ENCODE results near the gene KNCN. TPM values are rescaled to one million over a fixed set of nuclear protein-coding genes. Genes with fewer than 3 reads are reported as not detected.

The KNCN gene
- total RNA-seq, 1 experiment from 2014 or later: not detected

- Mint-ChIP-seq H3K27ac (ENCODE audit: unreplicated experiment) (no peak overlapping the region), H3K27me3 (ENCODE audit: unreplicated experiment) (no peaks in the 10 kb centered on the region), H3K4me1 (ENCODE audit: low read depth, unreplicated experiment) (peaks cover 8% of the 10 kb centered on the region), H3K9me3 (ENCODE audit: low read depth, unreplicated experiment) (no peaks in the 10 kb centered on the region), H3K4me3 (ENCODE audit: low read depth, unreplicated experiment) (no peak overlapping the region), H3K36me3 (ENCODE audit: insufficient read depth, unreplicated experiment) (no peaks in the 10 kb centered on the region)
- CTCF ChIA-PET: no interaction called here
- TF ChIP-seq CTCF (IDR thresholded peaks at IDR 0.05; ENCODE audit: unreplicated experiment): no peak
- DNase-seq: no peak
- BruUV-seq (replicated peaks): no TSS peak
- intact Hi-C loops (cut with micrococcal nuclease; ENCODE audit: unreplicated experiment): no loop called here
Measured at GRCh38 chr1:46510998-46511365, 40.5 kb downstream of the KNCN start.

DNA sequence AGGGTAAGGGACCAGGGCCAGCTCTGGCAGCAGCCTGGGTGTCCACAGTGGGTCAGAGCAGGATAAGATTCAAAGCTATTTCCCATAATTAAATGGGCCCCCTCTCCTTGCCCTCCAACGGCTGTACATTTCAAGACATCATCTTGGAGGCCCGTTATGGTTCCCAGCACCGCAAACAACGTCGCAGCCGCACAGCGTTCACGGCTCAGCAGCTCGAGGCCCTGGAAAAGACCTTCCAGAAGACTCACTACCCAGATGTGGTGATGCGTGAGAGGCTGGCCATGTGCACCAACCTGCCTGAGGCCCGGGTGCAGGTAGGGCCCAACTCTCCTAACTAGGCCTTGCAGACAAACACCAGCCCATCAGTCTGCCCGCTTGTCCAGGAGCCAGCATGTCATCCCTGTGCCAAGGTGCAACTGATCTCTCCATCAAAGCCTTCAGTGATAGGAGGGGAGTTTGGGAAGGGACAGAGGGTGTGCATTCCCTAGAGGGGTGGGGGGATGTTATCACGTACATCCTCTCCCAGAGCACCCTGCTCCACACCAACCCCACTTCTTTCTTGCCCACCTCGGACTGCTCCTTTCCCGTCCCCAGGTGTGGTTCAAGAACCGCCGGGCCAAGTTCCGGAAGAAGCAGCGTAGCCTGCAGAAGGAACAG, 41.0 kb downstream of the KNCN start:
- TF ChIP-seq CTCF (IDR thresholded peaks at IDR 0.05; ENCODE audit: unreplicated experiment): no peak
- DNase-seq: no peak
- intact Hi-C loops (cut with micrococcal nuclease; ENCODE audit: unreplicated experiment): no loop called here
- Mint-ChIP-seq H3K36me3 (ENCODE audit: insufficient read depth, unreplicated experiment) (no peaks in the 10 kb centered on the region), H3K9me3 (ENCODE audit: low read depth, unreplicated experiment) (no peaks in the 10 kb centered on the region), H3K4me3 (ENCODE audit: low read depth, unreplicated experiment) (no peak overlapping the region), H3K27me3 (ENCODE audit: unreplicated experiment) (no peaks in the 10 kb centered on the region), H3K4me1 (ENCODE audit: low read depth, unreplicated experiment) (peaks cover 2% of the 10 kb centered on the region), H3K27ac (ENCODE audit: unreplicated experiment) (no peak overlapping the region)
- no TSS peak for BruUV-seq (replicated peaks)
- CTCF ChIA-PET: no interaction called here

GRCh38 chr1:46508757-46509156, 42.7 kb downstream of the KNCN start:
- Mint-ChIP-seq H3K27ac (ENCODE audit: unreplicated experiment) (no peak overlapping the region), H3K9me3 (ENCODE audit: low read depth, unreplicated experiment) (no peaks in the 10 kb centered on the region), H3K4me1 (ENCODE audit: low read depth, unreplicated experiment) (no peaks in the 10 kb centered on the region), H3K27me3 (ENCODE audit: unreplicated experiment) (peaks cover under 1% of the 10 kb centered on the region), H3K36me3 (ENCODE audit: insufficient read depth, unreplicated experiment) (no peaks in the 10 kb centered on the region), H3K4me3 (ENCODE audit: low read depth, unreplicated experiment) (no peak overlapping the region)
- no TSS peak for BruUV-seq (replicated peaks)
- no peak for TF ChIP-seq CTCF (IDR thresholded peaks at IDR 0.05; ENCODE audit: unreplicated experiment)
- CTCF ChIA-PET: interaction anchor here (1.1 kb wide), 1 partner anchor 8 kb away, joined by 6 read pairs; no protein-coding TSS in a partner anchor
- intact Hi-C loops (cut with micrococcal nuclease; ENCODE audit: unreplicated experiment): no loop called here
- no peak for DNase-seq

GRCh38 chr1:46506470-46507219, 44.8 kb downstream of the KNCN start:
- Mint-ChIP-seq H3K27ac (ENCODE audit: unreplicated experiment) (no peak overlapping the region), H3K4me3 (ENCODE audit: low read depth, unreplicated experiment) (no peak overlapping the region), H3K36me3 (ENCODE audit: insufficient read depth, unreplicated experiment) (no peaks in the 10 kb centered on the region), H3K27me3 (ENCODE audit: unreplicated experiment) (peaks cover 22% of the 10 kb centered on the region), H3K4me1 (ENCODE audit: low read depth, unreplicated experiment) (no peaks in the 10 kb centered on the region), H3K9me3 (ENCODE audit: low read depth, unreplicated experiment) (no peaks in the 10 kb centered on the region)
- intact Hi-C loops (cut with micrococcal nuclease; ENCODE audit: unreplicated experiment): no loop called here
- no peak for TF ChIP-seq CTCF (IDR thresholded peaks at IDR 0.05; ENCODE audit: unreplicated experiment)
- BruUV-seq (replicated peaks): no TSS peak
- DNase-seq: no peak
- CTCF ChIA-PET: no interaction called here

Data from Calu3 (cell line).